Glomerular endothelial cell (primary cell): ENCODE results near the gene MARS1. TPM values are rescaled to one million over a fixed set of nuclear protein-coding genes. Genes with fewer than 3 reads are reported as not detected.
"Not testable (repeated sequence)": the region's sequence is repeated elsewhere in the genome, so short reads cannot be mapped to it uniquely, and the experiment has no call there.

ENCODE experiments used
- DNase-seq: peaks from one replicate; pipeline ENCODE4 v3.0.0-alpha.2; 2011; ENCODE audit warnings: low read depth, low spot score; ENCODE audit errors: extremely low read depth
- total RNA-seq: library from RNA; depleted of rRNA; stranded (reverse); fragments of >200 nt; gene quantifications from 2 replicates; pipeline ENCODE4 v1.2.3, GENCODE V29; 2015

Gene MARS1
- total RNA-seq, 1 donor from 2014 or later = 199 TPM

- DNase-seq = no peak
These were observed 27.6 kb downstream of the MARS1 start for GRCh38 chr12:57515408-57515933.

- no peak for DNase-seq
These were observed 28.2 kb downstream of the MARS1 start for GRCh38 chr12:57515934-57516541.

DNA sequence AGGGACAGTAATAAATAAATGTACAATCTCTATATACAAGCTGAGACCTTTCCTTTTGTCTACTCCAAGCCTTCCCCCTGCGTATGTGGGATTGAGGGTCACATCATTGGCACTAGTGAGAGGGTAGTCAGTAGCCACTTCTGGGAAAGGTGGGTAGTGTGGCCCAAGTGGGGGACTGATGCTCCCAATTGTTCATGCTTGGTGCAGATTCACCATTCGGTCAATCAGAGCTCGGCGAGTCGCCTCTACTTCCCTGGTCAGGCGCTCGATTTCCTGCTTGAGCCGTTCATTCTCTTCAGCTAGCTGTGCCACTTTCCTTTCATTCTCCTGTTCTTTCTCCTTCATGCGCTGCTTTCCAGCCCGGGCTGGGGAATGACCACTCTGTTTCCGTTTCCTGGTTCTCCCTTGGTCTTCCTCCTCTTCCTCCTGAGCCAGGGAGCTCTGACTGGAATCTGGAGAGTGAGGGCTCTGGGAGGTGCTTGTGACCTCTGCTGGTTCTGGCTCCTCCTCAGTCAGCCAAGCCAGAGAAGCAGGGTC is 28.8 kb downstream of the MARS1 start:
- DNase-seq = no peak

DNA sequence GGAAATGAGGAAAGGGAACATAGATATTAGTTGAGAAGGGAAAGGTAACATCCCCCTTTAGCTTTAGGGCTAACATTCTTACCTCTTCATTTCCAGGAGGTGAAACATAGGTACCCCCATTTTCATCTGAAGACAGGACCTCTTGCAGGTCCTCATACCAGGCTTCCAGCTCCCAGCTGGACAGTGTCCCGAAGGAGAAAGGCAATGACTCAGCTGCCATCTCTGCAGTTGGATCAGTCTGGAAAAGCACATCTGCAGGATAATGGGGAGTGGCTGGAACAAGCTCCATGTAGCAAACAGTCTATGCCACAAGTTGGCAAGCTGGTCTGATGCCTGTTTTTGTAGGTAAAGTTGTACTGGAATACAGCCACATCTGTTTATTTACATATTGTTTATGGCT is 29.3 kb downstream of the MARS1 start:
- DNase-seq = no peak

GRCh38 chr12:57517718-57518117 is 29.9 kb downstream of the MARS1 start:
- DNase-seq = not testable (repeated sequence)

DNA sequence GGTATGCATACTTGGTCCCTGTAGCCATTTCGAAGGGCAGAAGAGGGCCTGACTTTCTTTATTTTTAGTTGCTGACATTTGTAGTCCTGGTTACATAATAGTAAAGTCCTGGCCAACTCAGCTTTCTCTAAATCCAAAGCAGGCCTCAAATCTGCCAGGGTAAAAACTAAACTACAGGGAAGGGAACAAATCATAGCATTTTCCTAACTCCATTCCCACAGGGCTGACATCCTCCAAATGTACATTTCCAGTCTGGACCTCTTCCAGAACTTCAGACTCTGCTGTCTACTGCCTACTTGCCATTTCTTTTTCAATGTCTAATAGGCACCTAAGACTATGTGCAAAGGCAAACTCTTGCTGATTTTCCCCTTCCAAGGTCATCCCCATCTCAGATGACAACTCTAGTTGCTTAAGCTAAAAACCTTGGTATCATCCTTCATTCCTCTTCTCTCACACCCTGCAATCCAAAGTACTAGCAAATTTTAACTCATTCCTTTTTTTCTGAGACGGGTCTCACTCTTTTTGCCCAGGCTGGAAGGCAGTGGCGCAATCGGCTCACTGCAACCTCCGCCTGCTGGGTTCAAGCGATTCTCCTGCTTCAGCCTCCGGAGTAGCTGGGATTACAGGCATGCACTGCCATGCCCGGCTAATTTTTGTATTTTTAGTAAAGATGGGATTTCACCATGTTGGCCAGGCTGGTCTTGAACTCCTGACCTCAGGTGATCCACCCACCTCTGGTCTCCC is 30.5 kb downstream of the MARS1 start:
- no peak for DNase-seq

DNA sequence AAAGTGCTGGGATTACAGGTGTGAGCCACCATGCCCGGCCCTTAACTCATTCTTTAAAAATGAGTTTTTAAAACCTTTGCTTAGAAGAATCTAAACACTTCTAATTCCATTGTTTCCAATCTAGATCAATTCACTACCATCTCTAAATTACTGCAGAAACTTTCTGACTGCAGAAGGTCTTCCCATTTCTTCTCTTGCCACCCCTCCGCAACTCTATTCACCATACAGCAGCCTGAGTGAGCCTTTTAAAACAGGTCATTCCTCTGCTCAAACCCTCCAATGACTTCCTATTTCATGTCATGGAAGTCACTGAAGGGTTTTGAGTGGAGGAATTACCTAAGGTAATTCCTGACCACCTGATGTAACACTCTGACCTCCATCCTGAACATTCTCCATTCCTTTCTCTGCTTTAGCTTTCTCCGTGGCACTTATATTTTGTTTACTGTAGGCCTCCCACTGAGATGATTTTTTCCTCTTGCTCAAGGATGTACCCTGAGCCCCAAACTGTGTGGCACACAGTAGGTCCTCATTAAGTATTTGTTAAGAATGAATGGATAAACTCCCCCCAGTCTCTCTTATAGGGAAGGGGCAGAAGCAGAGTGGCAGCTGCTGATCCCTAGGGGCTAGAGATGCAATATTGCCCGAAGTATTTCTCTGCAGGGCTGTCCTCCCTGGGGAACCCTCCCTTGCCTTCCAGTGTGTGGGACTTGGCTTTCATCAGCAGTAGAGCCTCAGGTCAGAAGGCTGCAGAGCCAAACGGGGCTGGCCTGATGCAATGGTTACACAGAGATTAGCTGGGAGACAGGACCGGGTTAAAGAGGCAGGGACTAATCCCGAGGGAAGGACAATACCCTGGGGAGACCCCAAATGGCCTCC is 31.3 kb downstream of the MARS1 start:
- no peak for DNase-seq

- no peak for DNase-seq
These were observed 31.9 kb downstream of the MARS1 start for GRCh38 chr12:57519796-57520052.

DNA sequence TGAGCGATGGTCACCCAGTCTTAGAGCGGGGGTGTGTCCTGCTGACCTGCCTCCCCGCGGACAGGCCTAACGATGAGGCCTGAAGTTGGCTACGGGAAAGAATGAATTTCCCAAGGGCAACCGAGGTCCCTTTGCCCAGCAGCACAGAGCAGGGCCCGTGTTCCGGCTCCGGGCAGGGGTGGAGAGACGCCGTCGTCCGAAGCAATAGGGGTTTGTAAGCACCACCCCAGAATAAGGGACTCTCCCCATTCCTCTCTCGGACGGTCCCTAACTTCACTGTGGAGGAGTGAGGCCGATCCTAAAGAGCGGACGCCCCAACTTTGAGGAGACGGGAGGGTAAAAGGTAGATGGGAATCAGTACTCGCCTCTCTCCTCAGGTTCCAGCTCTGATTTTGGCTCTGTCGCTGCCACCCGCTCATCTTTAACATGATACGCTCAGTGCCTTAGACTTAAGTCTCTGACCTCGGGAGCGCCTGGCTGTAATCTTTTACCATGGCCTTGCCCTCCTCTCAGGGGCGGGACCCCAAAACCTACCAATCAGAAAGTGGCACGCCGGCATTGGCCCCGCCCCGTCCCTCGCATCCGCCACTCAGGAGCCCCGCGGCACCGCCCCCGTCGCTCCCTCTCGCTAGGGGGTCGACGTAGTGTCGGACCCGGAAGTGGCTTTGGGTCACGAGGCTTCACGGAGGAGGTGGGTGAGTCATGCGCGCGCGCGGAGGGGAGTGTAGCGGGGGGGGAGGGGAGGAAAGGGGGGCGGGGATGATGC is 32.4 kb downstream of the MARS1 start, which contains the start of gene DDIT3:
Gene DDIT3 (minus strand): TSS at position 462 of the 766 bp plus-strand sequence. CDS start 3,108 bp downstream, outside the sequence.
- peak; percentile 78 for DNase-seq

DNA sequence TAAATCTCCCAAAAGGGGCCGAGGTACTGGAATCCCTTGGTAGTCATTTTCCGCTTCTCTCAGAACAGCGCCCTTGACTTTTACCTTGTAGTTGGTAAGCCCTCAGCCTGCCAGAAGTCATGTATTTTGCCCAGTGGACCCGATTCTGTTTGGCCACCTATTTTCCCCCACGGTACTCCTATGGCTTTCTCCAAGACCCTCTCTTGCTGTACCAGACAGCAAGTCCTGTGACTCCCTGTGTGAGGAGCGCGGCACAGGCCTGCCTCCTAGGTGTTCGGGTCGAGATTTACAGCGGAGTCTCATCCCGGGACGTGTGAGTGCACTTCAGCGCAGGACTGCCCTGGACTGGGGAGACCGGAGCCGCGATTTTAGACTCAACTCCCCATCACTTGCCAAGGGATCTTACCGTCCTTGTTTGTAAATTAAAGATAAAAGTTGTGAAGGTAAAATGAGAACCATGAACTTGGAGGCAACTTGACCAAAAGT is 33.7 kb downstream of the MARS1 start:
- no peak for DNase-seq

GRCh38 chr12:57522011-57522886 is 34.4 kb downstream of the MARS1 start, which contains the start of gene MBD6:
Gene MBD6, plus strand, starts transcription at chr12:57522824. Its CDS starts 1,480 bp downstream, at chr12:57524304.
- no peak for DNase-seq

GRCh38 chr12:57522887-57523705 is 35.2 kb downstream of the MARS1 start:
- DNase-seq = no peak

DNA sequence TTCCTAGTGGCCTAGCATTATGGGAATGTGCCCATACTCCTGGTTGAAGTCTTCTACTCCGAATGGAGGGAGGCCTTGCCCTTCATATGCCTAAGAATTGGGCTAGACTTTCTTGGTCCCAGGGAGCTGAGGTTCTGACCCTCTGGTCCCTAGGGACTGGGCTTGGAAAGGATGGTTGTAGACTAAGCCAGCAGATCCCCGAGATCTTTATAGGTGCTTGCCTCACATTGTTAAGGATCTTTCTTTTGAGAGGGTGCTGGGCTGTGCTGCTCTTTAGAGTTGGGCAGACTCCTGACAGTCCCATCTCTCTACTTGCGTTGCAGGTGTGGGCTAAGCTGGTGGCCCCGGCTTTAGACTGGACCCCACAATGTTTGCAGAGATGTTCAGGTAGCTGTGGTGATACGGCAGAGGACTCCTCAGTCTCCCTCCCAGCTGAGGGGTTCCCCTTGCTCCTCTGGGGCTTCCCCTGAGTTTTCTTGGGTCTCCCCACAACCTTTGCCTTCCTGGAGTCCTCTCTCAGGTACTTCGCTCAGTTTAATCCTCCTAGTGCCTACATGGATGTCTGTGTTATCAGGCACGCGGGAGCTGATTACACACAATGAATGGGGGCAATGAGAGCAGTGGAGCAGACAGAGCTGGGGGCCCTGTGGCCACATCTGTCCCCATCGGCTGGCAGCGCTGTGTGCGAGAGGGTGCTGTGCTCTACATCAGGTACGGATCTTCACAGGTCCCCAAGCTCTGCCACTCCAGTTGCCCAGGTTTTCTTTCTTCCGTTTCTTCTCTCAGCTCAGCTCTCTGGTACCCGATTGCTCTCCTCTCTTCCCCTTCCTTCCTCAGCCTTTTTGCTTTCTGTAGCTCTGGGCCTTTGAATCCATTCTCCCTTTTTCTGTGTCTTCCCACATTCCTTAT is 36.1 kb downstream of the MARS1 start:
- DNase-seq = no peak

GRCh38 chr12:57524814-57525614 is 37.1 kb downstream of the MARS1 start:
- DNase-seq = no peak

DNA sequence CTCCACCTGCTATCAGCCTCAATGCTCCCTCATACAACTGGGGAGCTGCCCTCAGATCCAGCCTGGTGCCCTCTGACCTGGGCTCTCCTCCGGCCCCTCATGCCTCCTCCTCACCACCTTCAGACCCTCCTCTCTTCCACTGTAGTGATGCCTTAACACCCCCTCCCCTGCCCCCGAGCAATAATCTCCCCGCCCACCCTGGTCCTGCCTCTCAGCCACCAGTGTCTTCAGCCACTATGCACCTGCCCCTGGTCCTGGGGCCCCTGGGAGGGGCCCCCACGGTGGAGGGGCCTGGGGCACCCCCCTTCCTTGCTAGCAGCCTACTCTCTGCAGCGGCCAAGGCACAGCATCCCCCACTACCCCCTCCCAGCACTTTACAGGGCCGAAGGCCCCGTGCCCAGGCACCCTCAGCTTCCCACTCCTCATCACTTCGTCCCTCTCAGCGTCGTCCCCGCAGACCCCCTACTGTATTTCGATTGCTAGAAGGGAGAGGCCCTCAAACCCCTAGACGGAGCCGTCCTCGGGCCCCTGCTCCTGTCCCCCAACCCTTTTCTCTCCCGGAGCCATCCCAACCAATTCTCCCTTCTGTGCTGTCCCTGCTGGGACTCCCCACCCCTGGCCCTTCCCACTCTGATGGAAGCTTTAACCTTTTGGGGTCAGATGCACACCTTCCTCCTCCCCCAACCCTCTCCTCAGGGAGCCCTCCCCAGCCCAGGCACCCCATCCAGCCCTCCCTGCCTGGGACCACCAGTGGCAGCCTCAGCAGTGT is 37.9 kb downstream of the MARS1 start:
- no peak for DNase-seq
